Stimulated activated CD8-positive, alpha-beta memory T cell treated with anti-CD3 and anti-CD28 coated beads, Interleukin-15, amount 100 ng/mL, for 4 hours (primary cell): ENCODE data around the gene HLTF.
"Not testable (repeated sequence)": the region's sequence is repeated elsewhere in the genome, so short reads cannot be mapped to it uniquely, and the experiment has no call there.

Experiments used
- DNase-seq, 2 donors: peaks; one replicate each; pipeline ENCODE4 v3.0.0-alpha.2; 2020; ENCODE audit warnings: low read depth in 2 of 2

HLTF gene, protein sequence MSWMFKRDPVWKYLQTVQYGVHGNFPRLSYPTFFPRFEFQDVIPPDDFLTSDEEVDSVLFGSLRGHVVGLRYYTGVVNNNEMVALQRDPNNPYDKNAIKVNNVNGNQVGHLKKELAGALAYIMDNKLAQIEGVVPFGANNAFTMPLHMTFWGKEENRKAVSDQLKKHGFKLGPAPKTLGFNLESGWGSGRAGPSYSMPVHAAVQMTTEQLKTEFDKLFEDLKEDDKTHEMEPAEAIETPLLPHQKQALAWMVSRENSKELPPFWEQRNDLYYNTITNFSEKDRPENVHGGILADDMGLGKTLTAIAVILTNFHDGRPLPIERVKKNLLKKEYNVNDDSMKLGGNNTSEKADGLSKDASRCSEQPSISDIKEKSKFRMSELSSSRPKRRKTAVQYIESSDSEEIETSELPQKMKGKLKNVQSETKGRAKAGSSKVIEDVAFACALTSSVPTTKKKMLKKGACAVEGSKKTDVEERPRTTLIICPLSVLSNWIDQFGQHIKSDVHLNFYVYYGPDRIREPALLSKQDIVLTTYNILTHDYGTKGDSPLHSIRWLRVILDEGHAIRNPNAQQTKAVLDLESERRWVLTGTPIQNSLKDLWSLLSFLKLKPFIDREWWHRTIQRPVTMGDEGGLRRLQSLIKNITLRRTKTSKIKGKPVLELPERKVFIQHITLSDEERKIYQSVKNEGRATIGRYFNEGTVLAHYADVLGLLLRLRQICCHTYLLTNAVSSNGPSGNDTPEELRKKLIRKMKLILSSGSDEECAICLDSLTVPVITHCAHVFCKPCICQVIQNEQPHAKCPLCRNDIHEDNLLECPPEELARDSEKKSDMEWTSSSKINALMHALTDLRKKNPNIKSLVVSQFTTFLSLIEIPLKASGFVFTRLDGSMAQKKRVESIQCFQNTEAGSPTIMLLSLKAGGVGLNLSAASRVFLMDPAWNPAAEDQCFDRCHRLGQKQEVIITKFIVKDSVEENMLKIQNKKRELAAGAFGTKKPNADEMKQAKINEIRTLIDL

GRCh38 chr3:149086232-149086988, at the start of gene HLTF:
HLTF (minus strand) TSS chr3:149086533; CDS start chr3:149086336, 197 bp downstream.
- DNase-seq = peak; percentile 81 to 87

GRCh38 chr3:149134575-149134974, 48.2 kb upstream of the HLTF start:
- DNase-seq = no peak

DNA sequence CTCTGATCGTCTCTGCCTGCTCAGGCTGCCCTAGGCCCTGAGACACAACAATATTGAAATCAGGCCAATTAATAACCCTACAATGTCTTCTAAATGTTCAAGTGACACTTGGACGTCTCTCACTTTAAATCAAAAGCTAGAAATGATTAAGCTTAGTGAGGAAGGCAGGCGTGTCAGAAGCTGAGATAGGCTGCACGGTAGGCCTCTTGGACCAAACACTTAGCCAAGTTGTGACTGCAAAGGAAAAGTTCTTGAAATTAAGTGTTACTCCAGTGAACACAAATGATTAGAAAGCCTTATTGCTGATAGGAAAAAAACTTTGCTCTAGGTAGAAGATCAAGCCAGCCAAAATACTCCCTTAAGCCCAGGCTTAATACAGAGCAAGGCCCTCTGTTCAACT, 45.3 kb upstream of the HLTF start:
- no peak for DNase-seq

DNA sequence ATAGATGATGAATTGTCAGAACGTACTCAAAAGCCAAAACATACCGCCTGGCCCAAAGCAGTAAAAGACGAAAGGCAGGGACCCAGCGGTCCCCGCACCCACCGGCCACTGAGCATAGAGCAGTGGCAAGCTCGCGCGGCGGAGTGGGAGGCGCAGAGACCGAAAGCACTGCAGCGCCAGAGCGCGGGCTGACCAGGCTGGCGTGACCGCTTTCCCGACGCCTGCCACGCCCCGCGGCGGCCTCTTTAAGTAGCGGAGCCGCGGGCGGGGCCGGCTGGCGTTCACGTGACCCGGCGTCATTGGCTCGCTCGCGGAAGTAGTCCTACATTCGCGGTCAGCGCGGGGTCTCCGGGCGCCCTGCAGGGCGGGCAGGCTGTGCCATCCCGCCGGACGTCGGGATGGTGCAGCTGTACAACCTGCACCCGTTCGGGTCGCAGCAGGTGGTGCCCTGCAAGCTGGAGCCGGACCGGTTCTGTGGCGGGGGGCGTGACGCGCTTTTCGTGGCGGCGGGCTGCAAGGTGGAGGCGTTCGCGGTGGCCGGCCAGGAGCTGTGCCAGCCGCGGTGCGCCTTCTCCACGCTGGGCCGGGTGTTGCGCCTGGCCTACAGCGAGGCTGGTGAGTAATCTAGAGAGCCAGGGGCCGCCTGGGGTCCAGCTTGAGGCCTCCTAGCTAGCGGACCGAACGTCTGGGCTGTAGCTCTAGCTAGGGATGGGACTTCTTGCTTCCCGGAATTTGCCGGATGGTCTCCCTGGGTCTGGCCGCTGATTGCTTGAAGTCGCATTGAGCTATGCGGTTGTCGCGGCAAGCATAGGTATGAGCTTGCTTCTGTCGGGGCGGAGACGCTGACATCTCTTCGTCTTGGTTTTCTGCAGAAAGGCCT, 43.2 kb upstream of the HLTF start, which contains the start of gene HPS3:
TSS of gene HPS3 (plus strand) at position 313 of the 880 bp plus-strand sequence. CDS start at position 399, 86 bp downstream.
- peak; percentile 55 to 66 for DNase-seq

- DNase-seq = no peak
Observed at GRCh38 chr3:149128821-149129220, 42.5 kb upstream of the HLTF start.

DNA sequence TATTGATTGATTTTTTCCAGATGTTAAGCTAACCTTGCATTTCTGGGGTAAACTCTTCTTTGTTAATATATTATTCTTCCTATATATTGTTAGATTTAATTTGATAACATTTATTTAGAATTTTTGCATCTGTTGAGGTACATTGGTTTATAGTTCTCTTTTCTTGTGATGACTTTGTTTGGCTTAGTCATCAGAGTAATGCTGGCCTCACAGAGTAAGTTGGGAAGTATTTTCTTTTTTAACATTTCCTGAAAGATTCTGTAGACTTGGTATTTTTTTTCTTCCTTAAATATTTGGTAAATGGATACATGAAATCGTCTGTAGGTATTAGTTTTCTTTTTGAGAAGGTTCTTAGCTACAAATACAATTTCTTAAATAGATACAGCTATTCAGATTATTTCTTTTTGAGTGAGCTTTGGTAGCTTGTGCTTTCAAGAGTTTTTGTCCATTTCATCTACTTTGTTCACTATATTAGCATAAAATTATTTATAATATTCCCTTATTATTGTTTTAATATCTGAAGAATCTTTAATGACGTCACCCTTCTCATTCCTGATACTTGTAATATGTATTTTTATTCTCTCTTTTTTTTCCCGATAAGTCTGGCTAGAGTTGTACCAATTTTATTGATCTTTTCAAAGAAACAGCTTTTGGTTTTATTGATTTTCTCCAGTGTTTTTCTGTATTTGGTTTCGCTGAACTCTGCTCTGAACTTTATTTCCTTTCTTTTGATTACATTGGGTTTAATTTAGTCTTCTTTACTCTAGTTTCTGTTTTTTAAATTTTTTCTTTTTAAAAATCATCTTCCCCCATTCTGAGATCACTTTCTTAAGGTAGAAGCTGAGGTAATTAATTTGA, 36.6 kb upstream of the HLTF start:
- DNase-seq = no peak

GRCh38 chr3:149120051-149120972, 34.0 kb upstream of the HLTF start:
- no peak for DNase-seq

GRCh38 chr3:149119466-149119865, 33.1 kb upstream of the HLTF start:
- no peak for DNase-seq

- no peak for DNase-seq
Observed at GRCh38 chr3:149118724-149119123, 32.4 kb upstream of the HLTF start.

- DNase-seq = no peak
Observed at GRCh38 chr3:149115114-149115513, 28.8 kb upstream of the HLTF start.

GRCh38 chr3:149114458-149114857, 28.1 kb upstream of the HLTF start:
- DNase-seq = no peak

- no peak for DNase-seq
Observed at GRCh38 chr3:149104484-149104883, 18.2 kb upstream of the HLTF start.

DNA sequence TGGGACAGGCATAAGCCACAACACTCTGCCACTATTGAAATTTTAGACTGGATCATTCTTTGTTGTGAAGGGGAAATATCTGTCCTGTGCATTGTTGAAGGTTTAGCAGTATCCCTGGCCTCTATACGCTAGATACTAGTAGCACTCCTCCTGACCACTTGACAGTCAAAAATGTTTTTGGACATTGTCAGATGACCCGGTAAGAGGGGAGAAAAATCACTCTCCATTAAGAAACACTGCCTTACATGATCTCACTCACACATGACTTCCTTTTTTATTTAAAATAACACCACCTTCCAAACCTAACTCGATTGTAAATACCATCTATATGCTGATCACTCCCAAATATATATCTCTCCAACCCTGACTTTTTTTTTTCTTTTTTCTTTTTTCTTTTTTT, 15.3 kb upstream of the HLTF start:
- DNase-seq = no peak

DNA sequence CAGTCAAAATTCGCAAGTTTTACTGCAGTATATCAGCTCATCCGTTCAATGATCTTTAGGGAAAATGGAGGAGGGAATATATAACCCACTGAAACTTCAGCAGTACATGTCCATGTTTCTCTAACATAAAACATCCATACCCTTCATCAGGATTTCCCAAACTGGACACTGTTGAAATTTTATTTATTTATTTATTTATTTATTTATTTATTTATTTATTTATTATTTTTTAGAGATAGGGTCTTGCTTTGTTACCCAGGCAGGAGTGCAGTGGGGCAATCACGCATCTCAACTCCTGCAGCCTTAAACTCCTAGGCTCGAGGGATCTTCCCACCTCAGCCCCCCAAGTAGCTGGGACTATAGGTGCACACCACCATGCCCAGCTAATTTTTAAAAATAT, 14.8 kb upstream of the HLTF start:
- no peak for DNase-seq

DNA sequence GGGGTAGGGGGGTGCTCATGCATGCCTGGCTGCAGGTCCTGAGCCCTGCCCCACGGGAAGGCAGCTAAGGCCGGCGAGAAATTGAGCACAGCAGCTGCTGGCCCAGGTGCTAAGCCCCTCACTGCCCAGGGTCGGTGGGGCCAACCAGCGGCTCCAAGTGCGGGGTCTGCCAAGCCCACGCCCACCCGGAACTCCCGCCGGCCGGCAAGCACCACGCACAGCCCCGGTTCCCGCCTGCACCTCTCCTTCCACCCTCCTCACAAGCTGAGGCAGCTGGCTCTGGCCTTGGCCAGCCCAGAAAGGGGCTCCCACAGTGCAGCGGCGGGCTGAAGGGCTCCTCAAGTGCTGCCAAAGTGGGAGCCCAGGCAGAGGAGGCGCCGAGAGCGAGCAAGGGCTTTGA, 11.7 kb upstream of the HLTF start:
- not testable (repeated sequence) for DNase-seq

DNA sequence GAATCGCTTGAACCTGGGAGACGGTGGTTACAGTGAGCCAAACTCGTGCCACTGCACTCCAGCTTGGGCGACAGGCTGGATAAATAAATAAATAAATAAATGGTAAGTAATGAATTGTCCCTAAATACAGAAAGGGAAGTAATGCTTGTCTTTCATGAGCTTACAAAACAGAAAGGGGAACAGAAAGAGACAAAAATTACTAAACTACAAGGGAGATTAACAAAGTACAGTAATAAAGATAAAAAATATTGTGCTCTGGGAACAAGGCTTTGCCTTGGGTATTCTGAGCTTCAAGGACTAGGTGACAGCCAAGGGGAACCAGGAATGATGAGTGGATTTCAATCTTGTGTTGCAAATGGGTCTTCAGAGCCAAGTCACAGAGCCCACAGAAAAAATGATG, 9.2 kb upstream of the HLTF start:
- no peak for DNase-seq

GRCh38 chr3:149091983-149092382, 5.7 kb upstream of the HLTF start:
- no peak for DNase-seq

DNA sequence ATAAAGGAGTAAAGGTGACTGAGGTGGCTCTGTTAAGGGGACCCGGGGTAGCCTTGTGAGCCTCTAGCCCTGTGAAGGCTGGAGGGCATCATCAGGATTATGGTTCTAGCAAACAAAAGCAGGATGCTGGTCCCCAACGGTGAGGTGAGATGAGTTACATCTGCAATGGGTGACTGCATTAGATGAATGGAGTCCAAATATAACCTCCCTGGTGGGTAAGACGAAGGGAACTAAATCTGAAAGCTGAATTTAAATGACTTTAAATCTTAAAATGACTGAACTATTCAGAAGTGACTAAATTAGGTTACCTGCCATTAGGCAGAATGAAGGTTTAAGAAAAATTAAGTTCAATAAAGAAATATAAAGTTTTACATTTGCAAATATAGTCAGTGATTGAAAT, 4.6 kb upstream of the HLTF start:
- no peak for DNase-seq

- no peak for DNase-seq
Observed at GRCh38 chr3:149090461-149090860, 4.1 kb upstream of the HLTF start.
